ENCODE measurements around the gene MED27.

MED27 gene

DNA sequence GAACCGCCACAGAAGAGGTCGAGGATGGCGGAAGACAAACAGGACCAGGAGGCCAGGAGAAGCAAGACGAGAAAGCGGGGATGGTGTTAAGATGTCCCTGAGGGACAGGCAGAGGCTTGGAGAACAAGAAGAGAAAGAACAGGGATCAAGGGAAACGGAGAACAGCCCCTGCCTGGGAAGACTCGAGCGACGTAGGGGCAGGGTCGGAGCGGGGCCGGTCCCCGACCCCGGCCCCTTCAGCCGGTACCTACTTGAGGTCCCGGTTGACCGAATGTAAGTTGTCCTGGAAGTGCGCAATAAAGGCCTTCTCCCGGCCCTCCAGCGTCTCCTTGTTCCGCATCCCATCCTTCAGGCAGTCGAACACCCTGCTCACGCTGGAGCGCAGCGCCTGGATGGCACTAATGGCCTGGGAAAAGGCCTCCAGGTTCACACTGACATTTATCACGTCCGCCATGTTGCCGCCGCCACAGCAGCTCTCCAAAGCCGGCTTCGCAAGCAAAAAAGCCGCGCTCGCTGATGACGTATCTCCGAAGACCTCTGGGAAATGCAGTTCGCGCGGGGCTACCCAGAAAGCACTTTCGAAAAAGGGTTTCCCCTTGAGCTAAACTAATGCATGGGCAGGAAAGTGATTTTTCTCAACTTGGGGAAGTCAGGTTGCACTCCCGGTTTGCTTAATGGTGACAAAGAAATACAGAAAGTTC is at the start of gene MED27:
MED27 (minus strand) TSS at position 477 of the 701 bp plus-strand sequence; CDS start at position 454, 23 bp downstream.
- peak within 1 kb of the TSS; percentile 62 for H3K27ac ChIP-seq
- H3K4me1 ChIP-seq (ENCODE audit: control insufficient read depth in 1 of 2, insufficient read depth in 1 of 2, low read depth in 1 of 2, low read length in 1 of 2), result peaks cover 16 to 18% of the 10 kb centered on the region in 2 experiments
- H3K27me3 ChIP-seq, result peaks cover 19% of the 10 kb centered on the region
- no peak for TF ChIP-seq CTCF (IDR thresholded peaks at IDR 0.05)
- H3K9me3 ChIP-seq, result no peaks in the 10 kb centered on the region
- H3K36me3 ChIP-seq, result peaks cover 24% of the 10 kb centered on the region
- peak within 1 kb of the TSS; percentile 59 to 69 for H3K4me3 ChIP-seq (ENCODE audit: low read depth in 1 of 2, low read length in 1 of 2)

- TF ChIP-seq CTCF (IDR thresholded peaks at IDR 0.05), result no peak
- Histone ChIP-seq H3K27ac (no peak overlapping the region), H3K27me3 (peaks cover 100% of the 10 kb centered on the region)
These were observed 48.3 kb upstream of the MED27 start for GRCh38 chr9:132127888-132128534.

DNA sequence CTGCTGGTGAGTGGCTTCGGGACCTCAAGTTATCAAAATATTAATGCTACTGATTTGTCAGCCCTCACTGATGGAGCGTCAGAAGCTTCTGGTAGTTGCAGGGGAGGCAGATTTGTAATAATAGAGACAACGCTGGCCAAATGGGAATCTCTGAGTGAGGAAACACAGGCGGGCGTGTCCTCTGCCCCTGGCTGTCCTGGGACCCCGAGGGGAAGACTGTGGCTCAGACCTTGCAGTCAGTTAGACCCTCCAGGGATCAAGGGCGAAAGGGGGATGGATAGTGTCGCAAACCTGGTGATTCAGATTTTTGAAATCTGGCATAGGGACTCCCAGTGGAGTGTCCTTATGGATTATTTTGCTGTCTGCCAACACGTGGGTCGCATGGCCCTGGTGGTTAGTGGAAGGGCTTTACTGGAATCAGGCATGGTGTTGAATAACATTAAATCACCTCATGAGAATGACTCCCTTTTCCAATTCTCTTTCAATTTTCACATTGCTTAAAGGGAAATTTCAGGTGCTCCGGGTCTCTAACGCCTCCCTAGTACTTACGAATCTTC is 47.1 kb upstream of the MED27 start:
- Histone ChIP-seq H3K36me3 (no peaks in the 10 kb centered on the region), H3K27me3 (peaks cover 100% of the 10 kb centered on the region), H3K4me3 (ENCODE audit: low read depth in 1 of 2, low read length in 1 of 2) (no peak overlapping the region), H3K4me1 (ENCODE audit: control insufficient read depth in 1 of 2, insufficient read depth in 1 of 2, low read depth in 1 of 2, low read length in 1 of 2) (no peaks in the 10 kb centered on the region), H3K9me3 (no peaks in the 10 kb centered on the region), H3K27ac (no peak overlapping the region)
- TF ChIP-seq CTCF (IDR thresholded peaks at IDR 0.05), result no peak

More at GRCh38 chr9:132127888-132128534, 48.3 kb upstream of the MED27 start:
- no peaks in the 10 kb centered on the region for H3K4me1 ChIP-seq (ENCODE audit: control insufficient read depth in 1 of 2, insufficient read depth in 1 of 2, low read depth in 1 of 2, low read length in 1 of 2)
- H3K36me3 ChIP-seq, result no peaks in the 10 kb centered on the region
- no peaks in the 10 kb centered on the region for H3K9me3 ChIP-seq
- H3K4me3 ChIP-seq (ENCODE audit: low read depth in 1 of 2, low read length in 1 of 2), result no peak overlapping the region

DNA sequence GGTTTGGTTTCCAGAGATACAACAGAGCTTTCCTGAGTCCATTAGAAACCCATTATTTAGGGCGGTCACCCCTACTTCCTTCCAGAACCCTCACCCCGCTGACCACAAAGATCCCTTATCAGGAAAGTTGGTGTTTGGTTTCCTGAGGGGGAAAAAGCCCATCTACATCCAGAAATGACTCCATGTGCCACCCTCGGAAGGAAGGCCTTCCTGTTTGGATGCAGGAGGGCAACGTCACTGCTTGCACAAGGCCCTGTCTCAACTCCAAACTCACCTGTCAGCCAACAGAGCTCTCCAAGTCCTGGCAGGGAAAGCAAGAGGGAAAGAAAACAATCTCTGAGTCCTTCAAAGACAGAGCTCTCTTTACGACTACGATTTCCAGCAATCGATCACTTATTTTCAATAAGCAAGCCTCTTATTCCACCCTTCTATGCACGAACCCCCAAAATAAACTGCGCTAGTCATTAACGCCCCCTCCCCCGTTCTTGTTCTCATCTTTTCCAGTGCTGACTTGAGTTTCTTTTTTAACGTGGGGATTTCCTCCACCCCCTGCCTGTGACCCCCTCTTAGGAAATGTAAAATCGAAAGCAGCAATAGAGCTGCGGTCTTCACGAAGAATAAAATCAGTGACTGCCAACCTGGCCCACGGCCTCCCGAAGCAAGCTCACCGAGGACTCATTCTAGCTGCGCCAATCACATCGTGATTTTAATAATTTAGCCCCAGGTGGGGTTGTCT is 46.4 kb upstream of the MED27 start:
- no peak overlapping the region for H3K4me3 ChIP-seq (ENCODE audit: low read depth in 1 of 2, low read length in 1 of 2)
- peaks cover 100% of the 10 kb centered on the region for H3K27me3 ChIP-seq
- H3K9me3 ChIP-seq, result no peaks in the 10 kb centered on the region
- no peak for TF ChIP-seq CTCF (IDR thresholded peaks at IDR 0.05)
- no peaks in the 10 kb centered on the region for H3K4me1 ChIP-seq (ENCODE audit: control insufficient read depth in 1 of 2, insufficient read depth in 1 of 2, low read depth in 1 of 2, low read length in 1 of 2)
- H3K36me3 ChIP-seq, result no peaks in the 10 kb centered on the region
- H3K27ac ChIP-seq, result no peak overlapping the region

DNA sequence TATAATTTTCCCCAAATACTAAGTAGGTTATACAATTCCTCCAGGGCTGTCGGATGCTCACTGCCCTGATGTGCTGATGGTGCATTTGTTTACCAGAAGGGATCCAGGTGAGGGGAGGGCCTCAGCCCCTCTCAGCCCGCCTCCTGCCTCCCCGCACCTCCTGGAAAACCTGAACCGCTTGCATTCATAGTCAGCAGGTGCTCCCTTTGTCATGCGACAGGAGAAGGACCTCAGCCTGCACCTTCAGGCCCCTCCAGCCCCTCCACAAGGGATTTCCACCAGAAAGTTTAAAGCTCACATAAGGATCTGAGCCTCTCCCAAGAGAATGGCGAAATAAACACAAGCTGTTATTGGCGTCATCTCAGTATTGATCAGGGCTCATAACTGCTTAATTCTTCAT is 45.7 kb upstream of the MED27 start:
- no peaks in the 10 kb centered on the region for H3K4me1 ChIP-seq (ENCODE audit: control insufficient read depth in 1 of 2, insufficient read depth in 1 of 2, low read depth in 1 of 2, low read length in 1 of 2)
- no peak overlapping the region for H3K4me3 ChIP-seq (ENCODE audit: low read depth in 1 of 2, low read length in 1 of 2)
- no peak overlapping the region for H3K27ac ChIP-seq
- H3K36me3 ChIP-seq, result no peaks in the 10 kb centered on the region
- no peaks in the 10 kb centered on the region for H3K9me3 ChIP-seq
- TF ChIP-seq CTCF (IDR thresholded peaks at IDR 0.05), result no peak
- peaks cover 100% of the 10 kb centered on the region for H3K27me3 ChIP-seq
